ENCODE results near the gene RTN4IP1. TPM values are rescaled to one million over a fixed set of nuclear protein-coding genes. Genes with fewer than 3 reads are reported as not detected.
"Not testable (repeated sequence)": the region's sequence is repeated elsewhere in the genome, so short reads cannot be mapped to it uniquely, and the experiment has no call there.

Gene RTN4IP1
- total RNA-seq, 1 donor from 2014 or later, result 9.0 TPM

DNA sequence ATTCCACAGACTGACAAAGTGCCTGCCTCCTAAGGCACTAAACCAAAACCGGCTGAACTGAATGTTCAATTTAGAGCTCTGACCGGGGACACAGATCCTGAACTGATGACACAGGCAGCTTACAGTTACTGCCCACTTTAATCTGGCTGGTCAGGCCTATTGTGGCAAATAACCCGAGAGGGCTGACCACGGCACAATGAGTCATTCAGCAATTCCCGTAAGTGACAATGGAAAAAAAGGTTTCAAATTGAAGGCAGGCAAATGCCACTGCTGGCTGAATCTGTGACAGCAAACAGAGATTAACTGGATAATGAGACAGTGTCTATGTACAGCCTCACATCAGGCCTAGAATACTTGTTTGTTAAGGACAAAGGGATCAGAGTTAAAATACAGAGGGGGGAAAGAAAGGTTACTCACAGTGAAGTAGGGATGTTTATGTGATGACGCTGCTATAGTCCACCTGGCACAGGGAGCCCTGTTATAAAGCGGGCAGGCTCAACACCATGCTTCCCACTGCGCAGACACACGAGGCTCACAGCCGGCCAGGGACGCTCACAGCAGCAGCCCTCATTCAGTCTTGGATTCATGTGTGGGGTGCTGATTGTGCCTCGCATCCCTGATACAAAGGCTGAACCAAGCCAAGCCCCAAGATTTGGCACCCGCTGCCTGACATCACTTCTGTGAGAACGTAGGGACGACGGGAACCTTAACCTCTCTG, 54.4 kb downstream of the RTN4IP1 start:
- peak; percentile 40 for DNase-seq

GRCh38 chr6:106572875-106573585, 56.3 kb downstream of the RTN4IP1 start:
- no peak for DNase-seq

GRCh38 chr6:106572436-106572835, 56.9 kb downstream of the RTN4IP1 start:
- DNase-seq, result no peak

DNA sequence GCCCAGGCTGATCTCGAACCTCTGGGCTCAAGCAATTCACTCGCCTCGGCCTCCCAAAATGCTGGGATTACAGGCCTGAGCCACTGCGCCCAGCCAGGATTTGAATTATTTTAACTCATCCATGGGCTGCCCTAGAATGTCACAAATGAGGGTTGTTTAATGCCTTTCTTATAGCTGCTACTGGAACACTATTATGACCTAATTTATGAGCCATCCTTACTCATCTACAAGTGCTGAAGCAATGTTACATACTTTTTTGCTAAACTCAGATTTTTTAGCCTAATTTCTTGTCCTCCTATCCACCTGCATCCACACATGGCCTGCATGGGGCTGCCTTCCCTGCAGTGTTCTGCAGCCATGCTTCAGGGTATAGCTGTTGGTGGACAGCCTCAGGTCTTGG, 59.9 kb downstream of the RTN4IP1 start:
- DNase-seq, result no peak

DNA sequence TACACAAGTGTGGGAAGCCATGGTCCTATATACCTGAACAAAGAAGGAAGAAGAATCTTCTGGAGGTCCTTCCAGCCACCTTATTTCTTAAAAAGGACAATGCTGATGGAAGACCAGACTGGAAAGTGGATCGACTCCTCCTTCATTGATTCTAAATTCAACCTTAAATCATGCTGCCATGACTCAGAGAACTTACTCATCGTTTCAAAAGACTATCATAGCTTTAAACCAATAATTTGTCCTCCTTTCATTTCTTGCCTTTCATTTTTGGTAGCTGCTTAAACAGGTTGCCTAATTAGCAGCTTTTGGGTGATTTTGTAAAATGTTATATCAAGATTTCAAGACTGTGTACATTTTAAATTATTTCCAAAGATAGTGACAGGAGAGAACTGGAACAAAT, 60.8 kb downstream of the RTN4IP1 start:
- no peak for DNase-seq

- DNase-seq, result no peak
Measured at GRCh38 chr6:106564476-106564875, 64.8 kb downstream of the RTN4IP1 start.

DNA sequence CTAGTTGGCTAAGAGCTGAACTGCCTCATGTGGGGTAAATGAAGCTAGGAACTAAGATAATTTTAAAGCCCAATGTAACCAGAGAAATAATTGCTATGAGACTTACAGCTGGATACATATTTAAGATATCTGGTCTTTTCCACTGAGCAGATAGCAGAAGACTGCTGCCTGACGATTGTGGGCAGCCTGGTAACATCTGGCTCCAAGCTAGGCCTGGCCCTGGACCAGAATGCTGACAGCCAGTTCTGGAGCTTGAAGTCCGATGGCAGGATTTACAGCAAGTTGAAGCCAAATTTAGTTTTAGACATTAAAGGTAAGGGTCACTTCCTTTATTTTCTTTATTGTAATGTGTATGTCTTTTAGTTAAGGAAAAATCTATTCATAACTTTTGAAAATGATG, 65.7 kb downstream of the RTN4IP1 start:
- no peak for DNase-seq

- no peak for DNase-seq
Measured at GRCh38 chr6:106561686-106562405, 67.5 kb downstream of the RTN4IP1 start.

- no peak for DNase-seq
Measured at GRCh38 chr6:106560996-106561685, 68.2 kb downstream of the RTN4IP1 start.

GRCh38 chr6:106559659-106560058, 69.6 kb downstream of the RTN4IP1 start:
- DNase-seq, result not testable (repeated sequence)

DNA sequence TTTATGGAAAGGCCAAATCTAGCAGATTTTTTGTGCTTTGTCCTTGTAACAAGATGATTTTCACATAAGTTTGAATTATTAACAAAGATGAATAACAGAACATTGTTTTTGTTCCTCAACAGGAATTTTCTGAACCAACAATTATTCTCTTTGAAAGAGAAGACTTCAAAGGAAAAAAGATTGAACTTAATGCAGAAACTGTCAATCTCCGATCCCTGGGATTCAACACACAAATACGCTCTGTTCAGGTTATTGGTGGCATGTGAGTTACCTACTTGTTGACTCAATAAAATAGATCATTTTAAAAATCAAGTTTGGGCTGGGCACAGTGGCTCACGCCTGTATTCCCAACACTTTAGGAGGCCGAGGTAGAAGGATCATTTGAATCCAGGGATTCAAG, 70.9 kb downstream of the RTN4IP1 start:
- DNase-seq, result no peak

DNA sequence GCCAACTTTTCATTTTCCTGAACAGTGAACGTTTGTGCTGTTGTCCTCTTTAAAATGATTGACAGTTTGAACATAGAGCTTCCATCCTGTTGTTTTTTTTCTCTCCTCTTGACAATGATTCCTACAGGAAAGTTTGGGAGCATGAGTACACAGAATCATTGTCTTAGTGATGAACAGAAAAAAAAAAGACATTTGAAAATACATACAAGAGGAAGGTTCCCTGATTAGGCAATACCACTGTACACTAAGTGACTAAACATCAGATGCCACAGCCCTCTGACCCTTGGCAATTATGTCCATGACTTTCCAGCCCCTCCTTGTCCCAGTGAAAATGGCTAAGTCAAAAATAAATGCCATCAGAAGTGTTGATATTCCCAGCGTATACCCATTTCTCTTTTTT, 71.5 kb downstream of the RTN4IP1 start:
- DNase-seq, result no peak

- DNase-seq, result no peak
Measured at GRCh38 chr6:106556368-106556960, 72.8 kb downstream of the RTN4IP1 start.

- no peak for DNase-seq
Measured at GRCh38 chr6:106555767-106556166, 73.5 kb downstream of the RTN4IP1 start.

DNA sequence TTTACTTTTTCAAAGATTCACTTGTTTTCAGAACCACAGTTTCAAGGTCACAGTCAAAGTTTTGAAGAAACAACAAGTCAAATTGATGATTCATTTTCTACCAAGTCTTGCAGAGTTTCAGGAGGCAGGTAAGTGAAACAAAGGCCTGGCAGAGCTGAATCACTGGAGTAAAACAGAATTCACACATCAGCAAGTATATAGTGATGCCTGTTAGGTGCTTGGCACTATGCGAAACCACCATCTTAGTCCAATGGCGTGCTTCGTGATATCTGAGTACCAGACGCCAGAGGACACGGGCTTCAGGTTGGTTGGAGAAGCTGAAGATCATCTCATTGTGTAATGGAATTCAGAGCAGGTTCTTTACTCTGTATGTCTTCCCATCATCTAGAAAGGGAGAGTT, 75.9 kb downstream of the RTN4IP1 start:
- no peak for DNase-seq

GRCh38 chr6:106551155-106551554, 78.1 kb downstream of the RTN4IP1 start:
- DNase-seq, result no peak

DNA sequence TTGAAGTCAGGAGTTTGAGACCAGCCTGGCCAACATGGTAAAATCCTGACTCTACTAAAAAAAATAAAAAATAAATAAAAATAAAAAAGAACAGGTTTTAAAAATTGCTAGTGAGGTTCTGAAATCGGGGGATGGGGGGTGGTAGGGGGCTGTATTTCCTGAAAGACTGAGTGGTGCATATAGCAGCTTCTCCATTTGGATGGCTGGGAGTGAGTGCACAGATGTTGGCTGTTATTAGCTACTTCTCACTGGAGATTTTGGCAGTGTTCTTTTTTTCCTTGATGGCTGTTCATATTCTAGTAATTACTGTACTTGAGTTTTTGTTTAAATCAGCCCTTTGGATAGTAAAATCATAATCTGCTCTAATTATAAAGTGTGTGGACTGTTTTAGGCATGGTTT, 79.8 kb downstream of the RTN4IP1 start:
- no peak for DNase-seq

DNA sequence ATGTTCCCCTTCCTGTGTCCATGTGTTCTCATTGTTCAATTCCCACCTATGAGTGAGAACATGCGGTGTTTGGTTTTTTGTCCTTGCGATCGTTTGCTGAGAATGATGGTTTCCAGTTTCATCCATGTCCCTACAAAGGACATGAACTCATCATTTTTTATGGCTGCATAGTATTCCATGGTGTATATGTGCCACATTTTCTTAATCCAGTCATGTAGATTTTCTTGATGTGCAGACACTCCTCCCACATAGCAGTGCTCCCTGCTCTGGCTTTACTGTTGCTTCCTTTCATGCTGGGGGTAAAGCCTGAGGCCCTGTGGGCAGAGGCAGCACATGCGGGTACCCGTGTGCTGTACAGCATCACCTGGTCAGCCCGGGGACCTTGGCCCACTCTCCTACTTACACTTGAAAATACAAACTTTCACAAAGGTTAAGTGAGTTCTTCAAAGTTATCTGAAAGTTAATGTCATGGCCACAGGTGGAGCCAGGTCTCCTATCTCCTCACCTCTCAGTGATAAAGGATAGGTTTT, 80.3 kb downstream of the RTN4IP1 start:
- DNase-seq, result not testable (repeated sequence)

DNA sequence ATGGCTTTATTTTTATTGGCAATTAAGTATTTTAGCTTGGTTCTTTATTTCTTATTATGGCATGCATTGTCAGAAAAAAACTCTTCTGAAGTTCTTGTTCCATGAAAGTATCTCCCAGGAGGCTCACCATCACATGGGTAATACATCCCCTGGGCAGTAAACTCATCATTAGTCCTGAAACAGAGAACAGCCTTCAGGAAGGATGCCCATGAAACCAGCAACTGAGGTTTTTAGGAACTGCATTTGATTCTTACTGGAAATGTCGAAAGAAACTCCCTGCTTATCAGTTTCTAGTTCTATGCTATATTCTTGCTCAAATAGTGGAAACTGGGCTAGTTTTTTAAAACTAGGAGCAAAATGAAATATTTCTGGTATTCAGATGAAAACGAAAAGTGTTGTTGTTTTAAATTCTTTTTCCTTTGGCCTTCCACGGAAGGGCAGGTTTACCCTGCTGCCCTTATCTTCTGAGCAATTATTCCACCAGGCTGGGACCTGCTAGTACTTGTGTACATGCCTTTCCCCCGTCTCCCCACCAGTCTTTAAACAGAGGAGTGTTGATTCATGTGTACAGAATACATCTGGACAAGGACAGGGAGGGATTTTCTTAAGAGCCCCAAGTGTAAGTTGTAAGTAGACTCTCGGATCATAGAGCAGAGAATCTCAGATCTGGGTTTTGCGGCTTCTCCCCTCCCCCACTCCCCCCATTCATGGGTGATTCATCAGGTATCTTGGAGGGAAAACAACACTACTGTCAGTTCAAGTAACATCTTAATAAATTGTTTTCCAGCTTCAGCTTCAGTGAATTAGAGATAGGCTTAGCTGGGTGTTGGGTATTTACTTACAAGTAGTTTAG, 81.5 kb downstream of the RTN4IP1 start:
- DNase-seq, result no peak

DNA sequence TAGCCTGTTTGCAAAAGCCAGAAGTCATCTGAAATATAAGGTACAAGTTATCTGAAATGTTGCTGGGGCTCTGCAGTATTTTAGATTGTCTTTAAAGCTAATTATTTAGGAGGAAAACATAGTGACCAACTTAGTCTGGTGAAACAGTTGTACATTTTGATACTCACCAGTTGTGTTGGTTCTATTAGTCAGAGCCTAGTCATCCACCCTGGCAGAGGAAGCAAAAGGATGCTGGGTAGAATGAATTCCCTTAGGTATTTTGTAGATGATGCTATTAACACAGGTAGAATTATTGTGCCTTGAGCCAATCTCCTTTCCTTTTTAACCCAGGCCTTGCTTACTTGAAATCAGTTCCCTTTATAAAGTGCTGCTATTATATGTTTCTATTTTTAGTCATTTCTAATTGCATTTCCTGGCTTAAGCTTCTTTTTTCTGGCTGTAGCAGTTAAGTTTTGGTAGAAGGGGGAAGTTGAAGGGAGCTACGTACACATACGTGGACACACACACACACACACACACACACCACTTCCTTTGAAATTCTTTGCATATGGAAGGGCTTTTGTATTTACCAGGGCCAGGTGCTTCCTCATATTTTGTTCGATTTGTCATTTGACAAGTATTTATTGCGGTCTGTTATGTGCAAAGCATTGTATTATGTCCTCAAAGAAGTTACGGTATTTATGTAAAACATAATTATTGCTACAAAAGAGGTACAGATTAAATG, 82.4 kb downstream of the RTN4IP1 start:
- no peak for DNase-seq

All from occipital lobe (tissue), 2 donors.